LHCN-M2 (cell line): Measurements from ENCODE around the gene RPS5. TPM values are rescaled to one million over a fixed set of nuclear protein-coding genes. Genes with fewer than 3 reads are reported as not detected.
"Not testable (repeated sequence)": the region's sequence is repeated elsewhere in the genome, so short reads cannot be mapped to it uniquely, and the experiment has no call there.

Experiments
- DNase-seq: peaks from one replicate; pipeline ENCODE4 v3.0.0-alpha.2; 2012; ENCODE audit warnings: low read depth
- total RNA-seq: library from RNA; depleted of rRNA; stranded (reverse); fragments of >200 nt; gene quantifications from 2 replicates; pipeline ENCODE4 v1.2.3, GENCODE V29; 2014; rRNA removed

RPS5 gene
- total RNA-seq, 1 experiment from 2014 or later = 1,719 TPM

GRCh38 chr19:58403920-58404478, 16.9 kb downstream of the RPS5 start:
- DNase-seq = not testable (repeated sequence)

GRCh38 chr19:58406818-58407657, 20.0 kb downstream of the RPS5 start:
- no peak for DNase-seq

DNA sequence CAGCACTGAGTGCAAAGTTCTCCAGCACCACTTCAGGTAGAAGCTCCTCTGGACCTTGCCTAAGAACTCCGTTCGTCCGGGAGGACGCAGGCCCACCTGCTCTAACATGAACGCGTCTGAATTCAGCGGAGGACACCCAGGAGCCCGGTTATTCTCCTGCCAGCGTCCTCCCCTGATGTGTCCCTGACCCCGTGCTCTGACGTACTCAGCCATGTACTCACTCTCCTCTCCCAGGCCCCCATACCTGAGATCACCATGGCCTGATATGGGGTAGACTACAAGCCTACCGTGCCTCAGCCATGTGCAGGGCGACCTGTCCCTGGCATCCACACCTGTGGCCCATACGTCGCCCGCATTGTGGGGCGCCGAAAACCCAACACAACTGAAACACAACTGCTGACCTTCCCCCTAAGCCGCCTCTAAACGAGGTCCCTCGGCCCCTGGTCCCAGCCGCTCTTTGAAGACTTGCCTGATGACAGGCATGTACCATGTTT, 20.6 kb downstream of the RPS5 start:
- no peak for DNase-seq

DNA sequence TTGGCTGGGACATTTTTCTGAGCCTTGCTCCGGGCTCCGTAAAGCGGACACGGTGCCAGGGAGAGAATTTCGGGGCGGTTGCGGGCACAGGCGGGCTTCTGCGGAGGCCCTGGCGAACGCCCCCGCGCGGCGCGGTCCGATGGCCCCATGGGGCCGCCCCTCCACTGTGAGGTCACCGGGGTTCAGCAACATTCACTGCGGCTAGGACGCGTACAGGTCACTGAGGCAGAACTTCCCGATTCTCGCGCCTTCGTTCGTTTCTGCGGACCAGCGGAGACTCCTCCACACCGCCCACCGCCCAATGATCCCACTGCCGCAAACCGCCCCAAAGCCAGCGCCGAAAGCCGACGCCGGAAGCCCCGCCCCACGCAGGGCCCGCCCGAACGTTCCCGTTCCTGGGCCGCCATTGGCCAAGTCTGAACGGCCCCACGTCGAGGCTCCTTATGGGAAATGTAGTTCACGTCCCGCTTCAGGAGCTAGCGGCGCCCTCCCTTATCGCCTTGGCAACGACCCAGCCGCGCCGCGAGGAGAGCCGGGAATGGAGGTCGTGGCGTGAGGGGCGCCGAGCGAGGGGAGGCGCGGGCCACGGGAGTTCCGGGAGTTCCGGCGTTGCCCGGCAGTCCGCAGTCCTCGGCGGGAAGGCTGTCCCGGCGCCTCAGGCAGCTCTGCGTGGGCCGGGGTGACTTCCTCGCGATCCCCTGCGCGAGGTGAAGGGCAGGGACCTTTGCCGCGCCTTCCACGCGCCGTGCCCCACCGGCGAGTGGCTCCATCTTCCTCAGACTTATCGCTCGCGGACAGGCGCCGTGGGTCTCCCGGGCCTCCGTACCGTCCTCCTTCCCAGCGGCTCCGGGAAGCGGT, 21.3 kb downstream of the RPS5 start, which contains the start of gene ZNF584:
ZNF584 (plus strand) TSS at position 498 of the 858 bp plus-strand sequence. CDS start 499 bp downstream, outside the sequence.
- peak; percentile 92 for DNase-seq

GRCh38 chr19:58409010-58409790, 22.1 kb downstream of the RPS5 start:
- DNase-seq = peak; percentile 36

DNA sequence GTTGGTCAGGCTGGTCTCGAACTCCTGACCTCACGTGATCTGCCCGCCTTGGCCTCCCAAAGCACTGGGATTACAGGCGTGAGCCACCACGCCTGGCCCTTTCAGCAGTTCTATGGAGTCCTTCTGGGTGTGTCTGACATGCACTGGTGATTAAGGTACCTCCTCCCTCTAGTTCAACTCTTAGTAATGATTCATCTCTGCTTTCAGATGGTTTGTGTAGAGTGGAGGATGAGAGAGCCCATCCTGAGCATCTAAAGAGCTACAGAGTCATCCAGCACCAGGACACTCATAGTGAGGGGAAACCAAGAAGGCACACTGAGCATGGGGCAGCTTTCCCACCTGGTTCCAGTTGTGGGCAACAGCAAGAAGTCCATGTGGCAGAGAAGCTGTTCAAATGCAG, 29.5 kb downstream of the RPS5 start:
- no peak for DNase-seq

- DNase-seq = no peak
Observed at GRCh38 chr19:58417071-58417470, 30.0 kb downstream of the RPS5 start.

DNA sequence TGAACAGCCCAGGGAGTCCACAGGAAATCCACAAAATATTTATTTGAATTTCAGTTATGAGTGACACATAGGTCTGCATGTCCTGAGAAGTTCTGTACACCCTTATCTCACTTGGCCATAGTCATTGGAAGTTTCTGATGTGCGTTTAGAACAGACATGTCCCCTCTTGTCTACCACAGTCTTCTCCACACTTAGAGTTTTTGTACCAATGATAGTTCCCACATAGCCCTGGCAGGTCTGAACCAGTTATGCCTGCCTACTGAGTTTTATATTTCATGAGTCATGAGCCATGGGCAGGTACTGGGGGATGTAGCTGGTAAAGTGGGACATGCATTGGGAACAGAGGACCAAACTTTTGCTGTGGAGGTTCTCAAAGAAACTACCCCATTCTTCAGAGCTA, 41.5 kb downstream of the RPS5 start:
- DNase-seq = no peak

DNA sequence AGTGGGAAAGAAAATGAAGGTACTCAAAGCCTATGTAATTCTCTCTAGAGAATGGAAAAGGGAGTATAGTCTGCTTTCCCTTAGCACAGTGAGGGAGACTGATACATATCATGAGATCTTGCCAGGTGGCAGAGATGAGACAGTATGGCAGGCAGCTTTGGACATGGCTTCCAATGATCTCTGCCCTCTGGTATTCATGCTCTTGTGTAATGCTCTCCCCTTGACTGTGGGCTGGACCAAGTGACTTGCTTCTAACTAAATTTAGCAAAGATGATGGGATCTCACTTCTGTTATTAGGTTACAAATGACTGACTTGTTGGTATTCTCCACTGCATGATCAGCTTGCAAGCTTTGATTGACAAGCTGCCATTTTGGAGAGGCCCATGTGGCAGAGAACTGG, 42.7 kb downstream of the RPS5 start:
- no peak for DNase-seq

DNA sequence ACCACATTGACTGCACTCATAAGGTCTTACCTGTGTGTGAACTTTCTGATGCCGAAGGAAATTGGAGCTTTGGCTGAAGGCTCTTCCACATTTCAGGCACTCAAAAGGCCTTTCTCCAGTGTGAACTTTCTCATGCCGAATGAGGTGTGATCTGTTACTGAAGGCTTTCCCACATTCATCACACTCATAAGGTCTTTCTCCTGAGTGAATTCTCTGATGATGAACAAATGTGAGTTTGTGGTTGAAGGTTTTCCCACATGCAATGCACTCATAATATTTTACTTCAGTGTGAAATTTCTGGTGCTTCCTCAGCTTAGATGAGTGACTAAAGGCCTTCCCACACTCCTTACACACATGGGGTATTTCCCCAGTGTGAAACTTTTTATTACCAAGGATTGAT, 47.1 kb downstream of the RPS5 start:
- DNase-seq = peak; percentile 25

- peak; percentile 99 for DNase-seq
Observed at GRCh38 chr19:58439576-58440554, 52.8 kb downstream of the RPS5 start, which contains the start of gene ZNF132. ZNF132 (minus strand) TSS chr19:58440153; CDS start chr19:58439821, 332 bp downstream.

GRCh38 chr19:58440556-58440955, 53.5 kb downstream of the RPS5 start:
- DNase-seq = no peak

- not testable (repeated sequence) for DNase-seq
Observed at GRCh38 chr19:58442986-58443385, 55.9 kb downstream of the RPS5 start.

Other genes with a start within 250 kb of the RPS5 start
- 10.5 and 11.8 TPM in 2 replicates for gene ZNF329, start 236.5 kb upstream of the RPS5 start, total RNA-seq
- gene ZNF274, start 204.2 kb upstream of the RPS5 start, total RNA-seq = 12.2 and 12.7 TPM in 2 replicates
- gene ZNF544, start 158.4 kb upstream of the RPS5 start, total RNA-seq = 43.8 and 49.2 TPM in 2 replicates
- gene ZNF8, start 108.3 kb upstream of the RPS5 start, total RNA-seq = 4.5 and 6.2 TPM in 2 replicates
- gene ERVK3-1, start 81.9 kb upstream of the RPS5 start, total RNA-seq = 52.8 and 59.9 TPM in 2 replicates
- gene ZSCAN22, start 60.3 kb upstream of the RPS5 start, total RNA-seq = 2.6 and 3.5 TPM in 2 replicates
- 27.7 and 62.6 TPM in 2 replicates for gene A1BG, start 33.8 kb upstream of the RPS5 start, total RNA-seq
- 1.1 TPM in 2 replicates for gene ZNF497, start 24.5 kb upstream of the RPS5 start, total RNA-seq
- gene ZNF837, start 6.2 kb upstream of the RPS5 start, total RNA-seq = 4.6 and 6.0 TPM in 2 replicates
- gene RNF225, start 8.4 kb downstream of the RPS5 start, total RNA-seq = 0.29 TPM in 1 of 2 replicates, not detected in the other
- gene ZNF584, start 21.4 kb downstream of the RPS5 start, total RNA-seq = 16.5 and 18.8 TPM in 2 replicates
- gene ZNF132, start 52.9 kb downstream of the RPS5 start, total RNA-seq = 5.3 and 5.7 TPM in 2 replicates
- 7.8 and 8.6 TPM in 2 replicates for gene ZNF324B, start 64.4 kb downstream of the RPS5 start, total RNA-seq
- gene ZNF324, start 79.8 kb downstream of the RPS5 start, total RNA-seq = 14.9 and 15.5 TPM in 2 replicates
- gene ZNF446, start 89.1 kb downstream of the RPS5 start, total RNA-seq = 17.1 and 19.6 TPM in 2 replicates
- 2.7 and 9.9 TPM in 2 replicates for gene SLC27A5, start 124.7 kb downstream of the RPS5 start, total RNA-seq
- 9.2 and 10.1 TPM in 2 replicates for gene ZBTB45, start 132.5 kb downstream of the RPS5 start, total RNA-seq
- gene TRIM28, start 156.8 kb downstream of the RPS5 start, total RNA-seq = 413 and 418 TPM in 2 replicates
- 84.8 and 125 TPM in 2 replicates for gene CHMP2A, start 167.8 kb downstream of the RPS5 start, total RNA-seq
- 66.9 and 73.9 TPM in 2 replicates for gene UBE2M, start 171.3 kb downstream of the RPS5 start, total RNA-seq
- gene MZF1, start 186.1 kb downstream of the RPS5 start, total RNA-seq = 13.1 and 16.5 TPM in 2 replicates